PC-3 (cell line): ENCODE results near the gene TRIM71. TPM values are rescaled to one million over a fixed set of nuclear protein-coding genes. Genes with fewer than 3 reads are reported as not detected.
"Not testable (repeated sequence)": the region's sequence is repeated elsewhere in the genome, so short reads cannot be mapped to it uniquely, and the experiment has no call there.

Experiments
- ATAC-seq: fragments of 200-7000 bp; cut with Tn5 transposase; 2 replicates; pipeline ENCODE4 v1.9.1; 2020; ENCODE audit warnings: mild to moderate bottlenecking, moderate library complexity
- BruUV-seq: library from RNA; stranded (reverse); fragments of 400-500 nt; replicated peaks from 2 replicates; lab custom pipeline; 2021; lab: Mats Ljungman, UMichigan
- CTCF ChIA-PET: fragments of 300-600 bp; sonication (Branson Sonifier 250); formaldehyde crosslinking; loops from one replicate; lab custom pipeline; 2022; ENCODE audit warnings: antibody characterized with exemption; lab: Charles Lee
- POLR2A ChIA-PET: fragments of 300-600 bp; sonication (Branson Sonifier 250); formaldehyde crosslinking; loops from one replicate; lab custom pipeline; 2022; ENCODE audit warnings: antibody characterized with exemption; ENCODE audit not compliant: unreplicated experiment; lab: Charles Lee
- DNase-seq: peaks from one replicate; pipeline ENCODE4 v3.0.0-alpha.2; 2015
- H2AFZ ChIP-seq: fragments of 300-600 bp; sonication (generic); 2 replicates; pipeline ENCODE4 v1.6.0; 2016; ENCODE audit warnings: antibody characterized with exemption, low read length
- H3F3A ChIP-seq: fragments of 300-600 bp; sonication (generic); one replicate; pipeline ENCODE4 v1.6.0; 2017; ENCODE audit warnings: antibody characterized with exemption, low read length, control low read depth, mild to moderate bottlenecking; ENCODE audit not compliant: unreplicated experiment
- H3K27ac ChIP-seq: fragments of 300-600 bp; sonication (generic); 2 replicates; pipeline ENCODE4 v1.5.1; 2016; ENCODE audit warnings: mild to moderate bottlenecking, low read length
- H3K27me3 ChIP-seq: fragments of 300-600 bp; sonication (generic); 2 replicates; pipeline ENCODE4 v1.6.1; 2016; ENCODE audit warnings: low read length, mixed read lengths
- H3K36me3 ChIP-seq: fragments of 300-600 bp; sonication (generic); 2 replicates; pipeline ENCODE4 v1.6.1; 2016; ENCODE audit warnings: low read depth, mixed run types, low read length, mixed read lengths
- H3K4me1 ChIP-seq: fragments of 300-600 bp; sonication (generic); 2 replicates; pipeline ENCODE4 v1.5.1; 2016; ENCODE audit warnings: low read length; ENCODE audit not compliant: insufficient read depth
- H3K4me2 ChIP-seq: fragments of 300-600 bp; sonication (generic); 2 replicates; pipeline ENCODE4 v1.6.0; 2016; ENCODE audit warnings: low read length
- H3K4me3 ChIP-seq: fragments of 300-600 bp; sonication (generic); 2 replicates; pipeline ENCODE4 v1.5.1; 2016; ENCODE audit warnings: mild to moderate bottlenecking, low read length, mixed read lengths
- H3K79me2 ChIP-seq: fragments of 300-600 bp; sonication (generic); 2 replicates; pipeline ENCODE4 v1.6.1; 2017; ENCODE audit warnings: low read length, mixed read lengths
- H3K9ac ChIP-seq: fragments of 300-600 bp; sonication (generic); 2 replicates; pipeline ENCODE4 v1.6.0; 2016; ENCODE audit warnings: mild to moderate bottlenecking, low read length
- H3K9me2 ChIP-seq: fragments of 300-600 bp; sonication (generic); replicated peaks from 2 replicates; pipeline ENCODE4 v1.6.1; 2016; ENCODE audit warnings: mixed run types, low read length, mixed read lengths
- H3K9me3 ChIP-seq: fragments of 300-600 bp; sonication (generic); 2 replicates; pipeline ENCODE4 v1.6.1; 2016; ENCODE audit warnings: low read length, mixed read lengths
- H4K20me1 ChIP-seq: fragments of 300-600 bp; sonication (generic); 2 replicates; pipeline ENCODE4 v1.6.1; 2016; ENCODE audit warnings: low read length, mixed read lengths
- CTCF ChIP-seq: fragments of 300-600 bp; sonication (generic); conservative IDR thresholded peaks from 2 replicates; pipeline ENCODE4 v1.5.1; 2017; ENCODE audit warnings: antibody characterized with exemption, low read depth, mild to moderate bottlenecking, low read length
- EZH2 ChIP-seq: fragments of 300-600 bp; sonication (generic); IDR thresholded peaks from one replicate; pipeline ENCODE4 v1.6.1; 2017; ENCODE audit warnings: antibody characterized with exemption, mild to moderate bottlenecking, low read length; ENCODE audit not compliant: unreplicated experiment
- EZH2phosphoT487 ChIP-seq: fragments of 300-600 bp; sonication (generic); IDR thresholded peaks from 2 replicates; pipeline ENCODE4 v1.6.1; 2018; ENCODE audit warnings: mild to moderate bottlenecking, antibody characterized with exemption, low read length, borderline replicate concordance
- intact Hi-C: fragments of 100-400 bp; cut with micrococcal nuclease; formaldehyde crosslinking; loops from 2 replicates; pipeline ENCODE4 v1.9.0; 2023
- total RNA-seq: library from RNA; depleted of rRNA; stranded (reverse); fragments of >200 nt; gene quantifications from 2 replicates; pipeline ENCODE4 v1.2.3, GENCODE V29; 2014

TRIM71 gene
- total RNA-seq, 1 experiment from 2014 or later, result 0.11 TPM

DNA sequence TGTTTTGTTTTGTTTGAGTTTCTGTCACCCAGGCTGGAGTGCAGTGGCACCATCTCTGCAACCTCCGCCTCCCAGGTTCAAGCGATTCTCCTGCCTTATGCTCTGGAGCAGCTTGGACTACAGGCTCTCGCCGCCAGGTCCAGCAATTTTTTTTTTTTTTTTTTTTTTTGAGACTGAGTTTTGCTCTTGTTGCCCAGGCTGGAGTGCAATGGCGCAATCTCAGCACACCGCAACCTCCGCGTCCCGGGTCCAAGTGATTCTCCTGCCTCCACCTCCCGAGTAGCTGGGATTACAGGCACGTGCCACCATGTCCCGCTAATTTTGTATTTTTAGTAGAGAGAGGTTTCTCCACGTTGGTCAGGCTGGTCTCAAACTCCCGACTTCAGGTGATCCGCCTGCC lies 29.2 kb downstream of the TRIM71 start:
- intact Hi-C loops, H3K27me3 ChIP-seq, H3K9me2 ChIP-seq, H3K9me3 ChIP-seq, H3F3A ChIP-seq, DNase-seq, H3K27ac ChIP-seq, CTCF ChIA-PET, H3K4me3 ChIP-seq, H2AFZ ChIP-seq, H3K9ac ChIP-seq, H3K36me3 ChIP-seq, ATAC-seq, BruUV-seq, H3K79me2 ChIP-seq, H4K20me1 ChIP-seq, H3K4me2 ChIP-seq, POLR2A ChIA-PET: not testable (repeated sequence)
- peaks cover 19% of the 10 kb centered on the region for H3K4me1 ChIP-seq

DNA sequence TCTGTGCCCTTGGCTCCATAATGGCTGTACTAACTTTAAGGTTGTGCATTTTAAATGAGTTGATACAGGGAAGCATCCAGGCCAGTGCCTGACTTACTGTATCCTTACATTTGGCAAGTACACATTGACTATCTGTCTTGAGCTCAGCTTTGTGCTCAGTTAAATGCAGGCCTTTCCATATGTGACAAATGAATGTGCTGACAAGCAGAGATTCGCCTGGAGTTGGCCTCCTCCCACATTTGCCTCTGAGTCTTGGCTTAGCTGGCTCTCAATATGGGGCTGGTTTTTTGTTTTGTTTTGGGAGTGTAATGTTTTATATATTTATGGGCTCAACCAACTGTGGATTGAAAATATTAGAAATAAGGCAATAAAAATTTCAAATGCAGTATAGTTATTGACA lies 29.7 kb downstream of the TRIM71 start:
- no peak for ATAC-seq

DNA sequence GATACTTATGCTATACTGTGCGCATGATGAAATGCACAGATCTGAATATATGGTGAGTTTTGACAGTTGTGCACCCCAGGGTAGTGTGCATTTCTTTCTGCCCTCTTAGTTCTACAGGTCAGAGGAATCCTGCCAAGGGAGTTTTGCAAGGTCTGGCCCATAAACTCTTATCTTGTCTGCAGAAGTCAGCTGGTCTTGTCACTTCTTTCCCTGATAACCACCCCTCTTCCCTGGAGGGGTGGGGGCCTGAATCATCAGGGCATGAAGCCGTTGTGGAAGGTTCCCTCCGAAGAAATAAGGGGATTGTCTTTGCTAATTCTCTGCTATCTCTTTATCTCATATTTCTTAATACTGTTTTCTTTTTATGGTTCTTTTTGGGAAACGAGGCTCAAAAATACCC lies 30.4 kb downstream of the TRIM71 start:
- Histone ChIP-seq H3K4me2 (no peak overlapping the region), H3K4me3 (no peak overlapping the region), H3K36me3 (no peaks in the 10 kb centered on the region), H4K20me1 (no peaks in the 10 kb centered on the region), H3K27ac (no peak overlapping the region), H3K9me2 (no peaks in the 10 kb centered on the region), H3K9ac (no peak overlapping the region), H3K9me3 (no peaks in the 10 kb centered on the region), H2AFZ (no peak overlapping the region), H3K79me2 (no peaks in the 10 kb centered on the region), H3K27me3 (no peaks in the 10 kb centered on the region), H3K4me1 (peaks cover 8% of the 10 kb centered on the region), H3F3A (no peaks in the 10 kb centered on the region)
- DNase-seq (no peak), ATAC-seq (no peak)
- intact Hi-C loops, result no loop called here
- CTCF ChIA-PET, result no interaction called here
- POLR2A ChIA-PET, result no interaction called here
- no TSS peak for BruUV-seq
- no peak for TF ChIP-seq EZH2phosphoT487
- no peak for TF ChIP-seq EZH2
- TF ChIP-seq CTCF, result no peak

More for the DNA sequence above, 29.7 kb downstream of the TRIM71 start:
- no peak overlapping the region for H3K4me3 ChIP-seq
- H3K27ac ChIP-seq, result no peak overlapping the region
- no peaks in the 10 kb centered on the region for H3K79me2 ChIP-seq
- intact Hi-C loops, result no loop called here
- ChIA-PET POLR2A (no interaction called here), CTCF (no interaction called here)
- peaks cover 4% of the 10 kb centered on the region for H3F3A ChIP-seq
- no peaks in the 10 kb centered on the region for H3K9me3 ChIP-seq
- no peaks in the 10 kb centered on the region for H4K20me1 ChIP-seq
- H2AFZ ChIP-seq, result no peak overlapping the region
- no peaks in the 10 kb centered on the region for H3K27me3 ChIP-seq
- no peak overlapping the region for H3K9ac ChIP-seq
- H3K4me2 ChIP-seq, result no peak overlapping the region
- H3K4me1 ChIP-seq, result peaks cover 15% of the 10 kb centered on the region
- TF ChIP-seq CTCF (no peak), EZH2 (no peak), EZH2phosphoT487 (no peak)
- no TSS peak for BruUV-seq
- no peak for DNase-seq
- no peaks in the 10 kb centered on the region for H3K9me2 ChIP-seq
- no peaks in the 10 kb centered on the region for H3K36me3 ChIP-seq
